Measurements from ENCODE around the gene SLFNL1. TPM values are rescaled to one million over a fixed set of nuclear protein-coding genes. Genes with fewer than 3 reads are reported as not detected.

The SLFNL1 gene
- total RNA-seq, 6 donors from 2014 or later = 2.2 to 7.8 (median 5.3) TPM

GRCh38 chr1:41017141-41018017 is 4.1 kb downstream of the SLFNL1 start:
- Histone ChIP-seq H3K9me3 (no peaks in the 10 kb centered on the region), H3K27ac (no peak overlapping the region), H3K4me3 (no peak overlapping the region), H3K36me3 (peaks cover 0 to 22% (median 15%) of the 10 kb centered on the region in 4 donors), H3K27me3 (no peaks in the 10 kb centered on the region), H3K4me1 (peaks cover 13 to 47% (median 33%) of the 10 kb centered on the region in 4 donors)
- WGBS, 2 donors = 96 to 97% methylated on average over 5 to 44 of the region's 44 CpGs
- DNase-seq (peak in 1 of 2 donors; percentile 79), ATAC-seq (ENCODE audit: low FRiP score in 2 of 2) (no peak)
- TF ChIP-seq POLR2AphosphoS5 (IDR thresholded peaks at IDR 0.05) (no peak), CTCF (IDR thresholded peaks at IDR 0.05) (no peak), EP300 (IDR thresholded peaks at IDR 0.05) (no peak), POLR2A (IDR thresholded peaks at IDR 0.05) (no peak)

GRCh38 chr1:41015897-41016470 is 5.5 kb downstream of the SLFNL1 start:
- Histone ChIP-seq H3K9me3 (no peaks in the 10 kb centered on the region), H3K27ac (no peak overlapping the region), H3K27me3 (no peaks in the 10 kb centered on the region), H3K4me3 (no peak overlapping the region), H3K4me1 (peaks cover 11 to 35% (median 24%) of the 10 kb centered on the region in 4 donors), H3K36me3 (peaks cover 0 to 35% (median 25%) of the 10 kb centered on the region in 4 donors)
- 94 to 100% methylated on average over 4 to 13 of the region's 13 CpGs for WGBS, 2 donors
- peak in 1 of 2 donors; percentile 61 for DNase-seq
- no peak for ATAC-seq (ENCODE audit: low FRiP score in 2 of 2)
- no peak for TF ChIP-seq POLR2A (IDR thresholded peaks at IDR 0.05)
- no peak for TF ChIP-seq EP300 (IDR thresholded peaks at IDR 0.05)
- TF ChIP-seq CTCF (IDR thresholded peaks at IDR 0.05) = no peak
- TF ChIP-seq POLR2AphosphoS5 (IDR thresholded peaks at IDR 0.05) = no peak

- WGBS, 2 donors = 80 to 81% methylated on average over 4 to 5 of the region's 5 CpGs
These were observed 6.1 kb downstream of the SLFNL1 start for GRCh38 chr1:41015281-41015896.

GRCh38 chr1:41014871-41015270 is 6.7 kb downstream of the SLFNL1 start:
- TF ChIP-seq CTCF (IDR thresholded peaks at IDR 0.05) (no peak), POLR2A (IDR thresholded peaks at IDR 0.05) (no peak), POLR2AphosphoS5 (IDR thresholded peaks at IDR 0.05) (no peak), EP300 (IDR thresholded peaks at IDR 0.05) (no peak)
- Histone ChIP-seq H3K27me3 (no peaks in the 10 kb centered on the region), H3K36me3 (peaks cover 0 to 46% (median 32%) of the 10 kb centered on the region in 4 donors), H3K4me1 (peaks cover 11 to 27% (median 19%) of the 10 kb centered on the region in 4 donors), H3K4me3 (no peak overlapping the region), H3K9me3 (no peaks in the 10 kb centered on the region), H3K27ac (no peak overlapping the region)
- DNase-seq (no peak), ATAC-seq (ENCODE audit: low FRiP score in 2 of 2) (no peak)
- WGBS, 2 donors = 54 to 59% methylated on average over 8 of the region's 8 CpGs

More at GRCh38 chr1:41015281-41015896, 6.1 kb downstream of the SLFNL1 start:
- Histone ChIP-seq H3K9me3 (no peaks in the 10 kb centered on the region), H3K27me3 (no peaks in the 10 kb centered on the region), H3K4me3 (no peak overlapping the region), H3K27ac (no peak overlapping the region), H3K36me3 (peaks cover 0 to 40% (median 27%) of the 10 kb centered on the region in 4 donors), H3K4me1 (peaks cover 11 to 29% (median 21%) of the 10 kb centered on the region in 4 donors)
- TF ChIP-seq POLR2A (IDR thresholded peaks at IDR 0.05) = no peak
- TF ChIP-seq EP300 (IDR thresholded peaks at IDR 0.05) = no peak
- TF ChIP-seq CTCF (IDR thresholded peaks at IDR 0.05) = no peak
- TF ChIP-seq POLR2AphosphoS5 (IDR thresholded peaks at IDR 0.05) = no peak
- no peak for ATAC-seq (ENCODE audit: low FRiP score in 2 of 2)
- no peak for DNase-seq

All from upper lobe of left lung (tissue), 6 donors.